Heart left ventricle (tissue), 13 donors: ENCODE results near the gene LYRM4.

Source experiments
- CTCF ChIP-seq, 12 donors: fragments of 200-600 bp; sonication (generic) in 4 of 12; IDR thresholded peaks; one replicate each; pipeline versions ENCODE4 v1.5.0 to v1.8.0; 2018 to 2022; ENCODE audit warnings: antibody characterized with exemption in 12 of 12, mild to moderate bottlenecking in 5 of 12
- POLR2A ChIP-seq, 2 donors: fragments of 450-650 bp; IDR thresholded peaks; one replicate each; pipeline ENCODE4 v1.6.1; 2017; ENCODE audit warnings: antibody characterized with exemption in 2 of 2, mild to moderate bottlenecking in 2 of 2, moderate library complexity in 2 of 2
- donor health status: ischemic (EF 13 %, LVEDD 7.1; RV severe dilation, severe dysfunction).
- donor health status: DM: no; HTN: yes; CAD: no.
- donor health status: DM: no; HTN: no; CAD: no.
- donor health status: ischemic (EF 25% LVEDD 6.9; RV normal size, moderate dysfunction).
- donor health status: ischemic (EF 25% LVEDD 5.7; RV mildly dilated, moderate dysfunction).
- donor health status: ischemic (EF 35%, LVEDD 5.7; RV mildly dilated, moderate dysfunction).
- donor health status: nonischemic (EF 11% LVEDD 7.7; RV severe dilation, severe dysfunction).
- donor health status: DM: yes; HTN: yes; CAD: no.
- donor health status: PGD.
- donor health status: ischemic (EF 29% LVEDD 5.4; RV normal size, mild dysfunction).
- donor health status: nonischemic (EF 23%, LVEDD 6.1; RV moderate dilation, normal function).

DNA sequence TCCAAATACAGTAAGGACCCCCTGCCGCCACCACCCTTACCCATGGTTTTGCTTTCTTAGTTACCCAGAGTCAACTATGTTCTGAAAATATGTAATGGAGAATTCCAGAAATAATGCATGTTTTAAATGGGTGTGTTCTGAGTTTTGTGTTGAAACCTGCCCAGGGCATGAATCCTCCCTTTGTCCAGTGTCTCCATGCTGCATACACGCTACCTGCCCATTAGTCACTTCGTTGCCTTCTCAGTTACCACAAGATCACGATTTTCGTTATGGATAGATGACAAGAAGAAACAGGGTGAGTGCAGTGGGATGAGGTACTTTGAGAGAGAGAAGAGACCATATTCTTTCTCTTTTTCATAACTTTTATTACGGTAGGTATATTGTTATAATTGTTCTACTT, 11.2 kb upstream of the LYRM4 start:
- TF ChIP-seq CTCF (IDR thresholded peaks at IDR 0.05), result no peak
- no peak for TF ChIP-seq POLR2A (IDR thresholded peaks at IDR 0.05)
